HCT116 (cell line): ENCODE data around the gene WNT3A. TPM values are rescaled to one million over a fixed set of nuclear protein-coding genes. Genes with fewer than 3 reads are reported as not detected.

Experiments
- ATAC-seq: fragments of 200-7000 bp; cut with Tn5 transposase; 2 replicates; pipeline ENCODE4 v1.9.1; 2020; ENCODE audit warnings: mild to moderate bottlenecking, moderate library complexity
- BruUV-seq: library from RNA; stranded (reverse); fragments of 400-500 nt; replicated peaks from 2 replicates; lab custom pipeline; 2021; lab: Mats Ljungman, UMichigan
- CTCF ChIA-PET: fragments of 300-600 bp; sonication (Branson Sonifier 250); formaldehyde crosslinking; loops from one replicate; lab custom pipeline; 2021; ENCODE audit warnings: antibody characterized with exemption; lab: Charles Lee
- POLR2A ChIA-PET: fragments of 300-600, 350-600 bp; sonication (Branson Sonifier 250); formaldehyde crosslinking; loops from one replicate; lab custom pipeline; 2021; ENCODE audit warnings: antibody characterized with exemption; lab: Charles Lee
- RAD21 ChIA-PET, 2 experiments: fragments of 300-600 bp; sonication (Branson Sonifier 250); formaldehyde crosslinking; loops; one replicate each; lab custom pipeline; 2023; ENCODE audit warnings: low total read pairs in 2 of 2; ENCODE audit not compliant: uncharacterized antibody in 2 of 2, unreplicated experiment in 2 of 2, low non-redundant PET in 1 of 2; lab: Charles Lee
- DNase-seq: peaks from one replicate; pipeline ENCODE4 v3.0.0-alpha.2; 2010; ENCODE audit warnings: low read depth, low spot score
- H2AFZ ChIP-seq: fragments of 200-600 bp; shearing (Covaris generic), sonication (generic); 2 replicates; pipeline ENCODE4 v1.6.1; 2017; ENCODE audit warnings: low read depth, mixed run types, mixed read lengths, antibody characterized with exemption, low read length; ENCODE audit not compliant: poor library complexity, severe bottlenecking
- H3K27ac ChIP-seq: 2 replicates; pipeline ENCODE4 v1.5.1; 2012; ENCODE audit warnings: low read depth, low read length
- H3K27me3 ChIP-seq: fragments of 200-600 bp; sonication (generic); 2 replicates; pipeline ENCODE4 v1.6.1; 2016; ENCODE audit warnings: mixed run types, low read length, mixed read lengths; ENCODE audit not compliant: insufficient read depth
- H3K36me3 ChIP-seq, 2 experiments: fragments of 200-500 bp in 1 of 2; fragments of 200-600 bp in 1 of 2; sonication (Bioruptor generic) in 1 of 2; sonication (generic) in 1 of 2; 2 replicates each; pipeline versions ENCODE4 v1.5.1 to v1.6.1; 2014 to 2016; ENCODE audit warnings: low read length in 2 of 2, inconsistent platforms in 1 of 2, mixed read lengths in 1 of 2, mixed run types in 1 of 2; ENCODE audit not compliant: insufficient read depth in 2 of 2, control insufficient read depth in 1 of 2
- H3K4me1 ChIP-seq, 2 experiments: fragments of 200-600 bp in 1 of 2; sonication (generic) in 1 of 2; 2 replicates each; pipeline versions ENCODE4 v1.5.1 to v1.6.1; 2012 to 2017; ENCODE audit warnings: low read length in 2 of 2, inconsistent platforms in 1 of 2, mild to moderate bottlenecking in 1 of 2, mixed read lengths in 1 of 2, mixed run types in 1 of 2, moderate library complexity in 1 of 2; ENCODE audit not compliant: insufficient read depth in 2 of 2, control insufficient read depth in 1 of 2
- H3K4me2 ChIP-seq: fragments of 200-600 bp; sonication (generic); 2 replicates; pipeline ENCODE4 v1.6.1; 2017; ENCODE audit warnings: mixed run types, low read length, mixed read lengths
- H3K4me3 ChIP-seq, 2 experiments: fragments of 200-600 bp in 1 of 2; sonication (generic) in 1 of 2; replicated peaks in 1 of 2; 2 replicates each; pipeline ENCODE4 v1.5.1; 2011 to 2016; ENCODE audit warnings: low read length in 2 of 2, control low read depth in 1 of 2, low read depth in 1 of 2, mild to moderate bottlenecking in 1 of 2, mixed read lengths in 1 of 2, mixed run types in 1 of 2
- H3K79me2 ChIP-seq: fragments of 200-600 bp; sonication (generic); 2 replicates; pipeline ENCODE4 v1.6.1; 2017; ENCODE audit warnings: mild to moderate bottlenecking, mixed run types, low read length, moderate library complexity, mixed read lengths; ENCODE audit not compliant: insufficient read depth
- H3K9ac ChIP-seq: fragments of 200-600 bp; sonication (generic); 2 replicates; pipeline ENCODE4 v1.6.1; 2016; ENCODE audit warnings: low read length, mixed read lengths
- H3K9me2 ChIP-seq: fragments of 200-600 bp; sonication (generic), shearing (Covaris generic); 2 replicates; pipeline ENCODE4 v1.6.1; 2017; ENCODE audit warnings: mixed run types, mild to moderate bottlenecking, moderate library complexity; ENCODE audit not compliant: insufficient read depth
- H3K9me3 ChIP-seq, 2 experiments: fragments of 200-500 bp in 1 of 2; fragments of 200-600 bp in 1 of 2; sonication (Bioruptor generic) in 1 of 2; sonication (generic) in 1 of 2; 2 replicates each; pipeline ENCODE4 v1.6.1; 2014 to 2017; ENCODE audit warnings: low read length in 2 of 2, mixed read lengths in 2 of 2, inconsistent platforms in 1 of 2, low read depth in 1 of 2, mild to moderate bottlenecking in 1 of 2, mixed run types in 1 of 2, moderate library complexity in 1 of 2; ENCODE audit not compliant: control insufficient read depth in 1 of 2, insufficient read depth in 1 of 2
- H4K20me1 ChIP-seq: fragments of 200-600 bp; sonication (generic), shearing (Covaris generic); 2 replicates; pipeline ENCODE4 v1.6.1; 2017; ENCODE audit warnings: mixed run types, mild to moderate bottlenecking, moderate library complexity; ENCODE audit not compliant: insufficient read depth
- ATF3 ChIP-seq: IDR thresholded peaks from 2 replicates; pipeline ENCODE4 v1.6.1; 2012
- CEBPB ChIP-seq: IDR thresholded peaks from 2 replicates; pipeline ENCODE4 v1.6.1; 2012; ENCODE audit warnings: low read depth
- EGR1 ChIP-seq: IDR thresholded peaks from 2 replicates; pipeline ENCODE4 v1.6.1; 2012; ENCODE audit warnings: low read depth
- ELF1 ChIP-seq: IDR thresholded peaks from 2 replicates; pipeline ENCODE4 v1.6.1; 2012; ENCODE audit warnings: low read depth, borderline replicate concordance
- FOSL1 ChIP-seq: IDR thresholded peaks from 2 replicates; pipeline ENCODE4 v1.6.1; 2012; ENCODE audit warnings: low read depth
- JUND ChIP-seq: IDR thresholded peaks from 2 replicates; pipeline ENCODE4 v1.6.1; 2012
- POLR2A ChIP-seq: IDR thresholded peaks from 2 replicates; pipeline ENCODE4 v1.7.0; 2011; ENCODE audit warnings: borderline replicate concordance; ENCODE audit not compliant: insufficient read depth, insufficient read length; ENCODE audit errors: extremely low read depth
- POLR2AphosphoS5 ChIP-seq: IDR thresholded peaks from 2 replicates; pipeline ENCODE4 v1.6.1; 2011; ENCODE audit warnings: mild to moderate bottlenecking, low read depth, low read length, moderate library complexity
- SRF ChIP-seq: IDR thresholded peaks from 2 replicates; pipeline ENCODE4 v1.6.1; 2012; ENCODE audit warnings: low read depth
- YY1 ChIP-seq: IDR thresholded peaks from 2 replicates; pipeline ENCODE4 v1.6.1; 2011; ENCODE audit warnings: low read length, low read depth, moderate library complexity, mild to moderate bottlenecking; ENCODE audit not compliant: insufficient replicate concordance; ENCODE audit errors: extremely low read depth
- ZBTB33 ChIP-seq: IDR thresholded peaks from 2 replicates; pipeline ENCODE4 v1.6.1; 2011; ENCODE audit warnings: mild to moderate bottlenecking, low read length, moderate library complexity; ENCODE audit not compliant: insufficient replicate concordance; ENCODE audit errors: extremely low read depth
- ZFX ChIP-seq: fragments of 450-650 bp; IDR thresholded peaks from 2 replicates; pipeline ENCODE4 v1.6.1; 2017
- ZNF274 ChIP-seq: fragments of 200-500 bp; sonication (Bioruptor generic); IDR thresholded peaks from 2 replicates; pipeline ENCODE4 v1.6.1; 2014; ENCODE audit warnings: mild to moderate bottlenecking, low read depth, low read length, inconsistent platforms
- intact Hi-C: fragments of 100-400 bp; cut with micrococcal nuclease; formaldehyde crosslinking; loops from 2 replicates; pipeline ENCODE4 v1.10.0; 2022
- total RNA-seq: library from RNA; stranded (reverse); gene quantifications from one replicate; pipeline ENCODE4 v1.2.1, GENCODE V29; 2021; ENCODE audit not compliant: unreplicated experiment

WNT3A gene
- total RNA-seq, 1 experiment from 2014 or later: 3.7 TPM

GRCh38 chr1:228017356-228018124 lies 10.7 kb downstream of the WNT3A start:
- CTCF ChIA-PET: no interaction called here

More at GRCh38 chr1:228017356-228018124, 10.7 kb downstream of the WNT3A start:
- POLR2A ChIA-PET: no interaction called here
- no peak overlapping the region for H3K4me2 ChIP-seq
- H3K4me1 ChIP-seq: peaks cover 0 to 4% of the 10 kb centered on the region in 2 experiments; a peak in 1 of 4 replicates
- no peak for ATAC-seq
- no peak overlapping the region for H3K27ac ChIP-seq
- H3K36me3 ChIP-seq: no peaks in the 10 kb centered on the region
- H3K79me2 ChIP-seq: no peaks in the 10 kb centered on the region
- no TSS peak for BruUV-seq
- no peaks in the 10 kb centered on the region for H3K9me2 ChIP-seq
- no peak overlapping the region for H3K9ac ChIP-seq
- RAD21 ChIA-PET: no interaction called here
- H3K27me3 ChIP-seq: no peaks in the 10 kb centered on the region
- H4K20me1 ChIP-seq: no peaks in the 10 kb centered on the region
- intact Hi-C loops: no loop called here
- no peak for DNase-seq
- H2AFZ ChIP-seq: no peak overlapping the region
- TF ChIP-seq YY1 (no peak), SRF (no peak), JUND (no peak), ZFX (no peak), EGR1 (no peak), FOSL1 (no peak), ZBTB33 (no peak), ATF3 (no peak), POLR2A (no peak), ZNF274 (no peak), POLR2AphosphoS5 (no peak), CEBPB (no peak), ELF1 (no peak)
- H3K4me3 ChIP-seq: no peak overlapping the region
- no peaks in the 10 kb centered on the region for H3K9me3 ChIP-seq
